ENCODE data around the gene TMOD1. TPM values are rescaled to one million over a fixed set of nuclear protein-coding genes. Genes with fewer than 3 reads are reported as not detected.

The TMOD1 gene
- total and polyA plus RNA-seq, 9 of the 15 experiments (the other 6 are each of a cell fraction or from before 2014, with no cell fraction given): 7.1 to 41.2 (median 14.2) TPM

- TF ChIP-seq CUX1 (CRISPR knock-in tag; IDR thresholded peaks at IDR 0.05): no peak
- peak in 1 of 2 experiments; percentile 68; a peak in 2 of 4 replicates for TF ChIP-seq HDAC1 (IDR thresholded peaks at IDR 0.05)
- TF ChIP-seq BDP1 (IDR thresholded peaks at IDR 0.05; ENCODE audit: insufficient read depth, insufficient read length): no peak
- no peak; the same call in none of the 2 replicates for TF ChIP-seq ZFX (CRISPR knock-in tag; IDR thresholded peaks at IDR 0.05)
- TF ChIP-seq ZNF717 (CRISPR knock-in tag; IDR thresholded peaks at IDR 0.05): no peak
- TF ChIP-seq POLR2AphosphoS2 (IDR thresholded peaks at IDR 0.05; ENCODE audit: low read length): no peak
- peak; percentile 59; the same call in 1 of the 2 replicates for TF ChIP-seq PHF21A (IDR thresholded peaks at IDR 0.05; ENCODE audit: borderline replicate concordance, low read depth)
- TF ChIP-seq HNRNPK (IDR thresholded peaks at IDR 0.05; ENCODE audit: low read depth, low read length, poor library complexity, severe bottlenecking): no peak
- no peak for TF ChIP-seq RBM14 (IDR thresholded peaks at IDR 0.05; ENCODE audit: borderline replicate concordance, insufficient read depth, low read depth, low read length)
- TF ChIP-seq PYGO2 (tag; IDR thresholded peaks at IDR 0.05): no peak
- TF ChIP-seq CEBPB (tag; IDR thresholded peaks at IDR 0.05): no peak
- no peak for TF ChIP-seq ZNF589 (CRISPR knock-in tag; IDR thresholded peaks at IDR 0.05; ENCODE audit: low read depth)
- TF ChIP-seq STAT6 (CRISPR knock-in tag; IDR thresholded peaks at IDR 0.05): no peak
- no peak for TF ChIP-seq FOXJ3 (CRISPR knock-in tag; IDR thresholded peaks at IDR 0.05)
- TF ChIP-seq POU5F1 (IDR thresholded peaks at IDR 0.05; ENCODE audit: borderline replicate concordance, low read depth, low read length, partially characterized antibody): no peak
- no peak for TF ChIP-seq ATF4 (CRISPR knock-in tag; IDR thresholded peaks at IDR 0.05)
- peak; percentile 89; the same call in 1 of the 2 replicates for TF ChIP-seq KDM2B (CRISPR knock-in tag; IDR thresholded peaks at IDR 0.05)
- peak; percentile 1 for TF ChIP-seq KDM5B (IDR thresholded peaks at IDR 0.05; ENCODE audit: insufficient replicate concordance, low read depth, low read length)
- no peak for TF ChIP-seq ZNF436 (CRISPR knock-in tag; IDR thresholded peaks at IDR 0.05)
These were observed at the start of gene TMOD1 (continued) for GRCh38 chr9:97501177-97501971.

Data from K562 (cell line).